ENCODE measurements around the gene ANK3.

The ANK3 gene

DNA sequence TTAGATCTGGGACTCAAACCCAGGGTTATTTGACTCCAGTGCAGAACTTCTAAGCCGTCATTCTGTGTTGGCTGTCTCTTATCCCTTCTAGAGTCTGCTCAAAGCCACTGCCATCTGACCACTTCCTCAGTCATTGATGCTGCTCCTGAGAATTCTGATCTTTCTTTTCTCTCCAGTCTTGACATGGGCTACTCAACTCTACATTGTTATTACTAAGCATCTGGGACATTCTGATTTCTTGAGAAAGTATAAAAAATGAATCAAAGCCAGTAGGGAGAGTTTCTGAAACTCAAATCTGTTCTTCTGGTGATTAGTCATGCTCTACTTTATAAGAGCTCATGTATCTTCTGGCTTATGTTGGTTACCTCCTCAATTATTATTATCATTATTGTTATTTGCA is 48.7 kb downstream of the ANK3 start:
- DNase-seq, result no peak

GRCh38 chr10:60339757-60340156 is 49.9 kb downstream of the ANK3 start:
- no peak for DNase-seq

- no peak for DNase-seq
Measured at GRCh38 chr10:60338786-60339185, 50.9 kb downstream of the ANK3 start.

- no peak for DNase-seq
Measured at GRCh38 chr10:60338002-60338564, 51.6 kb downstream of the ANK3 start.

- no peak for DNase-seq
Measured at GRCh38 chr10:60336901-60337630, 52.6 kb downstream of the ANK3 start.

DNA sequence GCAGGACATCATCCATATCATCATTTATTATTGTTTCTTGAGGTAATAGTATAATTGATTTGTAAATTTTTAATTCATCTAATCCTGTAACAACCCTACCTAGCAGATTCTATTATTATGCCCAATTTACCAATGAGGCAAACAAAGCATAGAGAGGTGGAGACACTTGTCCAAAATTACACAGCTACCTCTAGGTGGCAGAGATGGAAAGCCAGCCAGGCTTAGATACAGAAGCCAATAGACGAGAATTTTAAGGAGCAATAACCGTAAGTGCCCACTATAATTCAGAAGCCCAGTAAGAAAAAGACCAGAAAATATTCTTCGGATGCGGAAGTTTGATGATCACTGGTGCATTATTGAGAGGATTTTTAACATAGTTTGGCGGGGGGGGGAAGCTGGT is 54.0 kb downstream of the ANK3 start:
- no peak for DNase-seq

- DNase-seq, result no peak
Measured at GRCh38 chr10:60334991-60335390, 54.7 kb downstream of the ANK3 start.

- no peak for DNase-seq
Measured at GRCh38 chr10:60332371-60332770, 57.3 kb downstream of the ANK3 start.

DNA sequence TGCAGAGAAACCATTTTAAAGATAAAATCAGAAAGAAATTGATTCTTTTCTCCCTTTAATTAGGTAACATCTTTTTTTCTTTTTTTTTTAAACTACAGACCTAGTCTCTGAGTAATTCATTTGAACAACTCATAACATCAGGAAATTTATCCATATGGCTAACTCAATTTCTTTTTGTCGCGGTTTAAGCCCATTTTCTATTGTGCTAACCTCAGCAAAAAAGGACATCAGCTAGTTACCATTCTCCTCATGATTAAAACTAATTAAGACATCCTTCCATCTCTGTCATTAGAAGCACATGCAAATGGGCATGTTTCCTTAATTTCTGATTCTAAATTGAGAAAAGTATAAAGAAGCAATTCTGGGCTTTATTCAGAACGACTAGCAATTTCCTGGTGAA is 57.8 kb downstream of the ANK3 start:
- no peak for DNase-seq

DNA sequence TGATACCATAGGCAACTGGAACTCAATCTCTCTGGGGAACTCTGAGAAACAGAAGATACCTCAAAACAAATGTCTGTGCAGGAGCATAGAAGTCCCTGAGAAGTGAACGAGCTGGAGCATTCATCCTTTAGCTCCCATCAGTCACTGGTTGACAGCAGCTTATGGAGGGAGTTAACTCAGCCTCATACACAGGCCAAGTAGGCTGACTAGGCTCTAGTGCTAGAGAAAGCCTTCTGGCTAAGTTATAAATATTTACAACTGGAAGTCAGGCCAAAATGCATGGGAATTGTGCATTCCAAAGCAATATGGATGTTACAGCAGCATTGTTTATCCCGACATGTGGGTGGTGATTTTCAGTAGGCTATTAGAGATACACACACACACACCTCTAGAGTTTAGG is 66.5 kb downstream of the ANK3 start:
- DNase-seq, result no peak

DNA sequence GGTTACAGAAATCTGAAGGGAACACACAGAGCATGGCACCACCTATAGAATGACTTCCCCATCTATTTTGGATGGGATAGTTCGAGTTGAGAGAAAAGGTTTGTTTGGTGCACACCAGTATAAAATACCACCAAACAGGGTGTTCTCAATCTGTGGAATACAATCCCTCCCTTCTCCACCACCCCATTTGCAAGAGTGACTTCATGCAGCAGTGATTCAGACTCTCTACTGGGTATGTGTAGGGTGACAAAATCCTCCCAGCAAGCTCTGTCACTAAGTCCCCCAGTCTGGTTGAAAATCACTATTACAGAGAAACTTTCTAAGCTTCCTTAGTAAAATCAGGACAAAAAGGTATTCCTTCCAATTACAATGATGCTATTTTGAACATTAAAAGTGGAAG is 69.0 kb downstream of the ANK3 start:
- no peak for DNase-seq

- DNase-seq, result no peak
Measured at GRCh38 chr10:60316029-60316428, 73.6 kb downstream of the ANK3 start.

DNA sequence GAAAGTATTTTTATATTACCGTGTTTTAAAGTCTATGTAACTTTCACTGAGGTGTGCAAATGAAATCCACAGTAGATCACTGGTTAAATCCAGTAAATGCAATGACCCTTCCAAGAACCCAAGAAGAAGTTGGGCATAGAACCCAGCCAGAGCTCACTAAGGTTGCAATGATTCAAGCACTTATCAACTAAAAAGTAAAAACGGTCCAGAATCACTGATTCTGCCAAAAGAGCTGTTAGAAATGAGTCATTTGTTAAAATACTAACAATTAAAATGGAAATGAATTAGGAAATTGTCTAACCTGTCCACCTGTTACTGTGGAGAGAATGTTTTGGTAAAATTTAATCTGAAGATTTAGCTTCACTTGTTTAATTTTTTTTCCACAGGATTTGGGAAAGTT is 74.4 kb downstream of the ANK3 start:
- no peak for DNase-seq

GRCh38 chr10:60314069-60314940 is 75.4 kb downstream of the ANK3 start:
- DNase-seq, result no peak

DNA sequence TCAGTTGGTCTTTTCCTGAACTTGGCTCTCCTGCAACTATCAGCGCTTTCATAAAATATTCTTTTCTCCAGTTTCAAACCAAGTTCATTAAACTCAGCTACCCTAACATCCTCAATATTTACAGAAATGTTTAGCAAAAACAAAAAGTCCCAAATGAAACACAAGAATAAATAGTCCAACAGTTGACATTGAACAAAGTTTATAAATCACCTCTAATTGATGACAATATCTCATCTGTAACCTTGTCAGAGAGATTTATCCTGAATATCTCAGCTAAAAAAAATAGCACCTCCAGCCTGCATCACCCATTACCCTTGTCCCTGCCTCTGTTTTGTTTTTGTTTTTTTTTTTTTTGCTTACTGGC is 76.1 kb downstream of the ANK3 start:
- no peak for DNase-seq

GRCh38 chr10:60312818-60313588 is 76.7 kb downstream of the ANK3 start:
- no peak for DNase-seq

GRCh38 chr10:60311821-60312220 is 77.9 kb downstream of the ANK3 start:
- no peak for DNase-seq

DNA sequence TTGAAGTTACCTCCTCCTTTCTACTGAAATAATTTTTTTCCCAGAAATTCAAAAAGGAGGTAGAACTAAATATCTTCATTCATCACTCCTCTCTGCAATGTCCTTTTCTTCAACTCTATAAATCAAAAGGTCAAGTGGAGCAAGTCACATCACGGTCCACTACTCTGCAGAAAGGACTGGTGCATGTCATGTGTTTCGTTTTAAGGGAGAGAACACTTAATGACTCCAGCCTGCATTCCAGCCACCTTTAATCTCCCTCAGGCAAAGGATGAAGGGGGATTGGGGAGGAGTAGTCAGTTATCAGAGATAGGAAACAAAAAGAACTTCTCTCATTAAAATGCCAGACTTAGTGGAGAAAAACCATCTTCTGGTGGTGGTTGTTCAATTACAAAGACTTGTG is 78.9 kb downstream of the ANK3 start:
- no peak for DNase-seq

- no peak for DNase-seq
Measured at GRCh38 chr10:60309891-60310290, 79.8 kb downstream of the ANK3 start.

GRCh38 chr10:60309371-60309770 is 80.3 kb downstream of the ANK3 start:
- DNase-seq, result no peak

- no peak for DNase-seq
Measured at GRCh38 chr10:60305380-60305892, 84.2 kb downstream of the ANK3 start.

- DNase-seq, result no peak
Measured at GRCh38 chr10:60304829-60305379, 84.8 kb downstream of the ANK3 start.

DNA sequence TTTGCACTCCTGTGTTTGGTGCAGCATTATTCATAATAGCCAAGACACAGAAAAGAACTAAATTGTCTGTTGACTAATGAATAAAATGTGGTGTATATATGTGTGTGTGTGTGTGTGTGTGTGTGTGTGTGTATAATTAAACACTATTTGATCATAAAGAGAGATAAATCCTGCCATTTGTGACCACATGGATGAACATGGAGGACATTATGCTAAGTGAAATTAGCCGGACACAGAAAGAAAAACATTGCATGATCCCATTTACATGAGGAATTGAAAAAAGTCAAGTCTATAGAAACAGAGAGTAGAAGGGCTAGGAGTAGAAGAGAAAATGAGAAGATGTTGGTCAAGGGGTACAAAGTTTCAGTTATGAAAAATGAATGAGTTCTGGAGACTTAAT is 85.9 kb downstream of the ANK3 start:
- no peak for DNase-seq
